Left lobe of liver (tissue), 2 donors: ENCODE data around the gene GNG11. TPM values are rescaled to one million over a fixed set of nuclear protein-coding genes. Genes with fewer than 3 reads are reported as not detected.

ENCODE experiments used
- ATAC-seq: fragments of 200-7000 bp; cut with Tn5 transposase; one replicate; pipeline ENCODE4 v1.9.1; 2020; ENCODE audit warnings: mild to moderate bottlenecking, moderate library complexity
- DNase-seq: peaks from one replicate; pipeline ENCODE4 v3.0.0-alpha.2; 2020; ENCODE audit warnings: low spot score
- total RNA-seq: library from RNA; stranded (reverse); gene quantifications from one replicate; pipeline ENCODE4 v1.2.1, GENCODE V29; 2021
- donor health status: DM: no; HTN: no; CAD: no; lungs with moderate emphysema.
- donor health status: DM: no; HTN: yes; CAD: no.

Gene GNG11
- total RNA-seq, 1 donor from 2014 or later, result 1.6 TPM

DNA sequence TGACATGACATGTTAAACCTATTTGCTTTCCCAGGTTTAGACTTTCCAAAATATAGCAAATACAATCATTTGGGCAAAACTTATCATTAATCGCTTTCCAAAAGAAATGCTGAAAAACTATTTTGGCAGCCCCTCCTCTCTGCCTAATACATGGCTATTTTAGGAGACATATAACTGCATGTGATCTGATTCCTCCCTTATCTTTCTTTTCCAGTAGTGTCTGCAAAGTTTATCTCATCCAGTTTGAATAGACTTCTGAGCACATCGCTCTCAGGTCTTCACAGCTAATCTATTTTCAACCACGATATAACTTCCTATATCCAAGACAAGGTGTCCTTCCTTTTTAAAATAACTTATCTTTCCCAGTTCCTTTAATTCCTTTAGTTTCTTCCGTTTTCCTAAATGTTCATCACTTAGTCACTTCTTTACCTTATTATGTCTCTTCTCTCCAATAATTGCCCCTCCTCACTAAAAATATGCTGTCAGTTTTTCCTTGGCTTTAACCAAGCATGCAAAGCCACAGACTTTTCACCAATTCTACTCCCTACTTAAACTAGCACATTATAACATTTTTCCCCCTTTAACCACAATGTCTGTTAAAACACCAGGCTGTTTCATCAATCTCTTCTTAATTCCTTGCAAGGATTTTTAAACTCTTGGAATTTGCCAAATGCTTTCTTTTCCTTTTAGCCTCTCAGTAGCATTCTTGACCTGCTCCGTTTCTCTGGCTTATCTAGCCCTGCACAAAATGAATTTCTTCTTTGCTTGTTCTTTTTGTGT lies 24.4 kb downstream of the GNG11 start:
- DNase-seq (no peak), ATAC-seq (no peak)

DNA sequence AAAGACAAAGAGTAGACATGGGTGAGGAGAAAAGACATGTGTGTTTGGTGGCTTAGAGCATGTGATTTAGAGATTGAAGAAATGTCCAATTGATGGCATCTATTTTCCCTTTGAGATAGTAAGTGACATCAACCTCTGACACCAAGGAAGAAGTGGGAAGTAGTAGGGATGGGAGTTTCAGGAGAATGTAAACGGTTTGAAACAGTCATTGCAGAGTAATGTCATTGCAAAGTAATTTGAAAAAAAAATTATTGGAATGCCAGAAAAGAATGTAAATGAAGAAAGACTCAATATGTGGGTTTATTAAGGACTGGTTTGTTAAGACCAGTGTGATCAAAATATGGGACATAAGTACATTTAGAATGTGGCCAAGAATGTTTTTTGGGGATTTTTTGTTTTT lies 26.6 kb downstream of the GNG11 start:
- DNase-seq, result no peak
- no peak for ATAC-seq

DNA sequence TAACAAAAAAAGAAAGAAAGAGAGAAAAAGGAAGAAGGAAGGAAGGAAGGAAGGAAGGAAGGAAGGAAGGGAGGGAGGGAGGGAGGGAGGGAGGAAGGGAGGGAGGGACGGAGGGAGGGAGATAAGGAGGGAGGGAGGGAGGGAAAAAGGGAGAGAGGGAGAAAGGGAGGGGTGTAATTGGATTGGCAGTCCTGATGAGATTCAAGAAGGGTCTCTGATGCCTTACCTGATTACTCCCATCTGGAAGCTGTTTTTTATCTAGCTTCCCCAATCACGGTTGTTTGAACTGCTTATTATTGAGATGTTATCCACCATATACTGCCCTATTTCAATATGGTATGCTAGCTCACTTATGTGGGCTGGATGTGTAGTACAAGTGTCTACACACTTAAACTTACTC lies 27.3 kb downstream of the GNG11 start:
- DNase-seq (no peak), ATAC-seq (no peak)

DNA sequence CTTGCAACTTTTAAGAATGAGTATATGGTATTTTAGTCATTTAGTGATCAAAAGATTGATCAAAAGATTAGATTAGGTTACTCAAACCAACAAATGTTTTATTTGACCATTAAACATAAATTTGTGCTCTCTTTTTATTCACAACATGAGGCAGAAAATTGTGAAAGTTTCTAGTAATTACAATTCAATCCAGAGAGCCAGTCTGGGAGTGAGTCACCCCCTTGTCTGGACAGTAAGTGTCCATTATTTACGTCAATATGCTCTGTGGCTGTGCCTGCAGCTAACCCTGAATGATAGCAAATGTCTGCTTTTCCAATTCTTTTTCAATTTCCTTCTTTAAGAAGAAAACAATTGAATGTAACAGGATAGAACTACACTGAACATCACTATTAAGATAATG lies 27.9 kb downstream of the GNG11 start:
- DNase-seq (no peak), ATAC-seq (no peak)

DNA sequence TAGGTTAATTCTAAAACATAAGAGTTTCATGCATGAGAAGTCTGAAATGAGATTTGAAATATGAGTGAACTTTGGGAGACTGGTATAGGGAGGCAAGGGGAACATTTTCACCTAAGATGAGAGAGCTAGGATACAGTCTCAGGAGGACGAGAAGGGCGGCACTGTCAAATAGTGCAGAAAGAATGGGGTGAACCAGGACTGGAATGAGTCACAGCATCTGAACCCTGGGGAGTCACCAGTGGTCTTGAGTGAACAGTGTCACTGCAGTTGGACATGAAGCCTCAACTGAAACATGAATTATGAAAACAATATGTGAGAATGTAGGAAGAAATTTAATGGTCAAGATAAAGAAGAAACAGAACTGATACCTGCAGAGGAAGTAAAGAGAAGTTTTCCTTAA lies 33.8 kb downstream of the GNG11 start:
- DNase-seq, result no peak
- no peak for ATAC-seq

DNA sequence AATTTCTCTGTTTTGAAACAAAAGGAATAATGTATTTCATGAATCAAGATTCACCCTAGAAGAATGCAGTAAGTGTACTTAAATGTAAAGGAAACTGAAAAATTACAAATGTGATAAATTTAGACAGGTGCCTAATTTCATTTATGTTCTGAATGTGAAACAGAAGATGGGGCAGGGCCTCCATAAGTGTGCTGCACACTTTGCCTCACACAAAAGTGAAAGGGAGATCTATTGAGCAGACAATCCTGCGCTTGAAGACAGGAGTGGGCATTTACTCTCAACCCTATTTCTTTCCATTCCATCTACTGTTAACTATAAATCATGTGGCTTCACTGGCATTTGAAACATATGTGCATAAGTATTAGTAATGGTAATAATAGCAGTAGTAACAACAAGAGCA lies 36.2 kb downstream of the GNG11 start:
- ATAC-seq (no peak), DNase-seq (no peak)

DNA sequence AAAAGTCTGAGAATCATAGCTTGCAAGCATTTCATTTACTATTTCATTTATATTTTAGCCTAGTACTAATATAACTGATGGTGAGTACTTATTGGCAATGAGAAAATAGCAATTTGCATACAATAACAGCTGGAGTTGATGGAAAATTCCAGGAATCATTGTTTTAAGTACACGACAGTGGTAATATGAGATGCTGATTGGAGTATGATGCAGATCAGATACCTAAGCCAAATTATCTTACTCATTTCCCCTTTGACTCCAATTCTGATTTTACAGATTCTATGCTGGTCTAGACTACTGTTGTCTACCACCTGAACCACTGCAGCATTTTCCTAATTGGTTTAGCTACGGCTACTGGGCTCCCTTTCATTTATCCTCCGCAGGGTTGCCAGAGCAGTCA lies 36.7 kb downstream of the GNG11 start:
- no peak for DNase-seq
- no peak for ATAC-seq

DNA sequence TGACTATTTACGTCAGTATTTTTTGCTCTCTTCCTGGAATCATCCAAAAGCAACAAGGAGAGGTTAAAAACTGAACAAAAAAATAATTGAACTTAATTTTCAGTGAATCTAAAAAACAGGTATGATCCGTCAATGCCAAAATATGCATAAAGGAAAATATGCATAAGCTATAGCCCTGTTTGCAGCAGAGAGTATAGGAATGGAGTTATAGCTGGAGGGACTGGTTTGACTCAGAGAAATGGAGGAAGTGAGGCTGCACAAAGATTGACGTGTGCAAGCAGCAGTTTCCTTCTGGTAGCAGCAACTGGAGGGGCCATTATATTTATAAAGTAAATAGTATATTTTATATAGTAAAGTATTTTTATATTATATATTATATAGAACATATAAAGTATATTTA lies 37.1 kb downstream of the GNG11 start:
- no peak for ATAC-seq
- no peak for DNase-seq

DNA sequence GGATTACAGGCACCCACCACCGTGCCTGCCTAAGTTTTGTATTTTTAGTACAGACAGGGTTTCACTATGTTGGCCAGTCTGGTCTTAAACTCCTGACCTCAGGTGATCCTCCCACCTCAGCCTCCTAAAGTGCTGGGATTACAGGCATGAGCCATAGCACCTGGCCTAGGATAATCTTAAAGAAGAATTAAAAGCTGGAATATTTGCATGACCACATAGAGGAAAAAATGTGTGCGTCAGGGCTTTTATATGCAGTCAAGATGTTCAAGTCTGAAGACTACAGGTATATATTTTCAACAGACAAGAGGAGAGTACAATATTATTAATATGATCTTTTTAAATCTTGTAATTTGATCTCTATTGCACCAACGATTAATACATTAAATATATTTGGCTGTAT lies 39.5 kb downstream of the GNG11 start:
- DNase-seq, result no peak
- no peak for ATAC-seq

DNA sequence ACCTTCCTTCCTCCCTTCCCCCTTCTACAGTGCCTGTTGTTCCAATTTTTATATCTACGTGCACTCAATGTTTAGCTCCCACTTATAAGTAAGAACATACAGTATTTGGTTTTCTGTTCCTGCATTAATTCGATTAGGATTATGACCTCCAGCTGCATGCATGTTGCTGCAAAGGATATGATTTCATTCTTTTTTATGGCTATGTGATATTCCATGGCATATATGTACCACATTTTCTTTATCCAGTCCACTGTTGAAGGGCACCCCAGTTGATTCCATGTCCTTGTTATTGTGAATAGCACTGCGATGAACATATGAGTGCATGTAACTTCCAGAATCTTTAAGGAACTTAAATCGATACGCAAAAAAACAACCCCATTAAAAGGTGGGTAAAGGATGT lies 42.7 kb downstream of the GNG11 start:
- ATAC-seq (no peak), DNase-seq (no peak)

DNA sequence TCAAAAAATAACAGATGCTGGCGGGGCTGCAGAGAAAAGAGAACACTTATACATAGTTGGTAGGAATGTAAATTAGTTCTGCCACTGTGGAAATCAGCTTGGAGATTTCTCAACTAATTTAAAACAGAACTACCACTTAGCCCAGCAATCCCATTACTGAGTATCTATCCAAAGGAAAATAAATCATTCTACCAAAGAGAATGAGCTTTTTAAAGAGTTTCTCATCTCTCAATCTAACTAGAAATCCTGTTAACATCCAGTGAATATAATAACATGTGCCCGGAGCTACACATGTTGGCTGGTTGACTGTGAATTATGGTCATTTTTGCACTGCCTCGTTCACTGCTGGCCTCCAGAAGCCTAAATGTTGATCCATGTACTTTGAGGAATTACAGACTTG lies 43.3 kb downstream of the GNG11 start:
- no peak for DNase-seq
- no peak for ATAC-seq

DNA sequence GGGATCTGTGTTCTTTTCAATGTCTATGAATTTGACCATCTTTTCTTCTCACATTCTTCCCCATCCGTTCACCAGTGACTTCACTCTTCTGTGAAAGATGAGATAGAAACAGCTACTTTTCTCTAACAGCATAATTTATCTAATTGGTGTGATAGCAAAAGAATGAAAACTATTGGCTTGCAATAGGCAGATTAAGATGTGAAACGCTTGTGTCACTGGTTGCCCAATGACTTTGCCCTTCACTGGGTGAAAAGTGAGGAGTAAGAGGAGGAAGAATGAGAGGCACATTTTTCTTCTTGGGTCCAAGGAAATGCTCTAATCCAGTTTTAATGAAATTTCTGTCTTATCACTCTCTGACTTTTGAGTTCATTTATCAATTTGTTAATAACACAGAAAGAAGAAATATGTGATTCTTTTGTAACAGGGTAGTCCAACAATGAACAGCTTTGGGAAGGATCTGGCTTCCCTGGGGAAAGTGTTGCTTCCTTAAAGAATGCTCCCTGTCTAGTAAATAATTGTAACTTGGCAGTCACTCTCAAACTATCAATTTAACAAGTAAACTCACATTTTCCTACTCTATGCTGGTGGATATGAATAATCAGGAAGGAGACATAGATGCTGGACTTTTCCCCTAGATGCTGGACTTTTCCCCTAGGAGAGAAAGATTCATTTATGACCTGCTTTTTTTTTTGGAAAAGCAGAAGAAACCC lies 47.5 kb downstream of the GNG11 start:
- DNase-seq (no peak), ATAC-seq (no peak)

DNA sequence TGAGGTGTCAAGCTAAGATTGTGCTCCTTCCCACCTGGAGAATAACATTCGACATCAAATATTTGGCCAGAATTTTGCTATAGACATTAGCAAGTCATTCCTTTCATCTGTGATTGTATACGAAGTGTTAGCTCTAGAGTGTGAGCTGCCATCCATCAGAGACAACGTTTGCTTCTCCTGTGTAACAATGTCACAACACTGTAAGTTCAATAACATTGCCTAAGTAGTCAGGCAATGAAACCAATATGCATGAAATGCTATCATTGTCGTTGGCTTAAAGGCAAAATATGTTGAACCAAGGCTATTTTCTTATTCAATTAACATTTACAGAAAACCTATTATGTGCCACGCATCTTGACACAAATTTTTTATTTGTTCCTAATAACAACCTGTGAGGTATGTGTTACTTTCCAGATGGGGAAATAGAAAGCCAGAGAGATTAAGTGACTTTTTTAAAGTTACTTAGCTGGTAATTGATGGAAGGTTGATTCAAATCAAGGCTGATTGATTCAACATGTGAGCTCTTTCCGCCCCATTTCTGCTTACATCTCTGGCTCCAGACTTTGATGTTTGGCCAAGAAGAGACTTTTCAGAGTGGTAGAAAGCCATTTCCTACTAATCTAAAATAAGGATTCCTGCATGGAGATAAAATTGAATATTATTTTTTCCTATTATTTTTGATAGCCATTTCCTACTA lies 50.6 kb downstream of the GNG11 start:
- no peak for DNase-seq
- no peak for ATAC-seq

DNA sequence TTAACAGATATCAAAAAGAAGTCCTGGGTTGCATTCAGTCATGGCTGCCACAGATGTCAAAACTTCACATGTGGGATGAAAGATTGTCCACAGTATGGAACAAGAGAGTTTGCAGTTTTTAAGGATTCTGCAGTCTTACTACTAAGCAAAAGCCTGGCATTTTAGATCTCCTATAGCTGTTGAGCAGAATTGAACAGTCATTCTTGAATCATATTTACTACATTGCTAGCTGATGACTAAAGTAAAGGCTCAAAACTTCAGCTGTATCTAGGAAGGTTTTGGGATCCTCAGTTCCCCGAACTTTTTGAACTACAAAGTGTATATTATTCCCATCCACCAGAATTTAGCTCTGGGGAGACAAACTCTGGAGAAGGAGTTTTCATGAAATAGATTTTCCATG lies 51.6 kb downstream of the GNG11 start:
- no peak for DNase-seq
- ATAC-seq, result no peak

DNA sequence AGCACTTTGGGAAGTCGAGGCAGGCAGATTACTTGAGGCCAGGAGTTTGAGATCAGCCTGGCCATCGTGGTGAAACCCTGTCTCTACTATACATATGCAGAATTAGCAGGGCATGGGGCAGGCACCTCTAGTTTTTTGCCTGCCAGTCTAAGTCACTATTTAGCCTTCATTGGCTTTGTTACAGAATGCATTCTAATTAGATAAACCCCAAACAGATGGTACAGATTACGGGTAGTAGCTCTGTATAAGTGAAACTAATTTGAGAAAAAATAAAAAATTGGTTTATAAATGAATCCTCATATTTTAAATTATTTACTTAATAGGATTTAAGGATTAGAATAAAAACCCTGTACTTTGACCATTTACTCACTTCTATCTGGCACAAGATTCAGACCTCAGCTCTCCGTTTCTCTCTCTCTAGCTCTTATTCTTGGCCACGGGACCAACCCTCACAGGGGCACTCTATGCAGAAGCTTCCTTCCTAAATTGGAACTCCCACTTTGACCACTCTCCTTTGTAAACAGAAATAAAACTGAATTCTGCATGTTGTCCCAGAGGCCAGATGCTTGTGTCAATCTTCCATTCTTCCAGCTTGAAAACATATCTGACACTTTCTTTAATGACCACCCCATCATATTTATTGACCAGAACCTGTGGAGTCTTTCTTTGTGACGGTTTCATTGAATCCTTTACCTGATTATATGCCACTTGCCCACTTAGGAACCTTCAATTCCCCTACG lies 55.8 kb downstream of the GNG11 start:
- ATAC-seq, result no peak

More for the DNA sequence above, 55.8 kb downstream of the GNG11 start:
- DNase-seq, result no peak

Other genes starting within 250 kb of the GNG11 start
- 0.96 TPM for gene TFPI2, start 31.0 kb upstream of the GNG11 start, total RNA-seq
- gene GNGT1, start 15.2 kb upstream of the GNG11 start, total RNA-seq, result not detected
- gene BET1, start 82.6 kb downstream of the GNG11 start, total RNA-seq, result 17.1 TPM